Skeletal muscle satellite cell (primary cell): ENCODE measurements around the gene MEIS2. TPM values are rescaled to one million over a fixed set of nuclear protein-coding genes. Genes with fewer than 3 reads are reported as not detected.

Source experiments
- H3K27me3 ChIP-seq: 2 replicates; pipeline ENCODE4 v1.7.0; 2013; ENCODE audit warnings: low read length; ENCODE audit not compliant: control insufficient read depth, insufficient read depth
- H3K36me3 ChIP-seq: 2 replicates; pipeline ENCODE4 v1.7.0; 2013; ENCODE audit warnings: mild to moderate bottlenecking, control low read depth, low read length; ENCODE audit not compliant: insufficient read depth
- H3K4me1 ChIP-seq: 2 replicates; pipeline ENCODE4 v1.7.0; 2013; ENCODE audit warnings: low read length; ENCODE audit not compliant: control insufficient read depth, insufficient read depth
- H3K4me2 ChIP-seq: 2 replicates; pipeline ENCODE4 v1.7.0; 2013; ENCODE audit warnings: mild to moderate bottlenecking, low read length
- H3K4me3 ChIP-seq: 2 replicates; pipeline ENCODE4 v1.7.0; 2013; ENCODE audit warnings: low read length
- H3K9ac ChIP-seq: 2 replicates; pipeline ENCODE4 v1.7.0; 2013; ENCODE audit warnings: mild to moderate bottlenecking, low read depth, low read length, moderate library complexity
- H3K9me3 ChIP-seq: replicated peaks from 2 replicates; pipeline ENCODE4 v1.7.0; 2013; ENCODE audit warnings: mild to moderate bottlenecking, control low read depth, low read length
- total RNA-seq: library from RNA; depleted of rRNA; stranded (reverse); fragments of >200 nt; gene quantifications from 2 replicates; pipeline ENCODE4 v1.2.3, GENCODE V29; 2012; rRNA removed

Gene MEIS2
- 29.1 and 34.7 TPM in 2 replicates for total RNA-seq

DNA sequence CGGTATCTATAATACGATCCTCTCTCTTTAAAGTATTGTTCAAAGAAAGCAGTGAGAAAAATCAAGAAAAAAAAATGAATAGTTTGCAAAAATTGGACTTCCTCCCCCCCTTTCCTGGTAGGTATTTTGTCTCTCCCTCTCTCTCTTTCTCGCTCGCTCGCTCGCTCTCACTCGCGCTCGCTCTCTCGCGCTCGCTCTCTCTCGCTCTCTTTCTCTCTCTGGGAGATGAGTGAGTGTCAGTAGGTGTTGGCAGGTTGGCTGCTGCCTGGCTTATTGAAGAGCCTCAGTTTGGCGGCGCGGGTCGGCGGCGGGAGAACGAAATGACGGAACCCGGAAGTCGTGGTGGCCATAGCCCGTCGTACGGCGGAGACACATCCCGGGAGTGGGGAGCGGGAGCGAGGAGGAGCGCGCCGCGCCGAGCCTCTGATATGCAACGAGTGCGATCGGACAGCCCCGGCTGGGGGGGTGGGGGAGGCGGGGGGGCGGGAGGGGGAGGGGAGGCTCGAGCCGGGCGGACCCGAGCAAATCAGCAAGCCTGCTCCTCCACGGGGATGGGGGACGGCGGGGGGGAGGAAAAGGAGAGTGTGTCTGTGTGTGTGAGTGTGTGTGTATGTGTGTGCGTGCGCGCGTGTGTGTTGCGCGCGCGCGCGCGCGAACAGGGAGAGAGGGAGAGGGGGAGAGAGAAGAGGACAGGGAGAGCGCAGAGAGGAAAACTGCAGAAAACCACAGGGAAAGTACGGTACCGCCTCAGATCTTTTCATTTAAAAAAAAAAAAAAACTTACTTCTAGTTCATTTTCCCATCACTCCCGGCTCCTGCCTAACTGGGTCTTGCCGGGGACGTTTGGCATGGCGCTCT lies at the start of gene MEIS2:
Gene MEIS2, minus strand, starts transcription at position 441 of the 857 bp plus-strand sequence. CDS start 1,083 bp downstream, outside the sequence.
- H3K27me3 ChIP-seq: peaks cover 58% of the 10 kb centered on the region
- H3K4me2 ChIP-seq: peak within 1 kb of the TSS; percentile 100
- peaks cover 5% of the 10 kb centered on the region for H3K4me1 ChIP-seq
- H3K9ac ChIP-seq: peak within 1 kb of the TSS; percentile 85
- H3K9me3 ChIP-seq: no peaks in the 10 kb centered on the region
- H3K36me3 ChIP-seq: no peaks in the 10 kb centered on the region
- peak within 1 kb of the TSS; percentile 98 for H3K4me3 ChIP-seq

GRCh38 chr15:37149146-37149545 lies 48.8 kb upstream of the MEIS2 start:
- no peak overlapping the region for H3K4me3 ChIP-seq
- H3K27me3 ChIP-seq: peaks cover 10% of the 10 kb centered on the region
- H3K36me3 ChIP-seq: no peaks in the 10 kb centered on the region
- H3K9me3 ChIP-seq: no peaks in the 10 kb centered on the region
- H3K4me2 ChIP-seq: no peak overlapping the region
- H3K4me1 ChIP-seq: no peaks in the 10 kb centered on the region
- no peak overlapping the region for H3K9ac ChIP-seq

GRCh38 chr15:37148714-37149113 lies 48.4 kb upstream of the MEIS2 start:
- Histone ChIP-seq H3K36me3 (no peaks in the 10 kb centered on the region), H3K4me3 (no peak overlapping the region), H3K9ac (no peak overlapping the region), H3K27me3 (peaks cover 10% of the 10 kb centered on the region), H3K9me3 (no peaks in the 10 kb centered on the region), H3K4me2 (no peak overlapping the region), H3K4me1 (no peaks in the 10 kb centered on the region)

- no peak overlapping the region for H3K4me2 ChIP-seq
- H3K9me3 ChIP-seq: no peaks in the 10 kb centered on the region
- H3K4me1 ChIP-seq: no peaks in the 10 kb centered on the region
- H3K36me3 ChIP-seq: no peaks in the 10 kb centered on the region
- H3K9ac ChIP-seq: no peak overlapping the region
- no peak overlapping the region for H3K4me3 ChIP-seq
- H3K27me3 ChIP-seq: peaks cover 9% of the 10 kb centered on the region
Observed at GRCh38 chr15:37143351-37143750, 43.0 kb upstream of the MEIS2 start.

DNA sequence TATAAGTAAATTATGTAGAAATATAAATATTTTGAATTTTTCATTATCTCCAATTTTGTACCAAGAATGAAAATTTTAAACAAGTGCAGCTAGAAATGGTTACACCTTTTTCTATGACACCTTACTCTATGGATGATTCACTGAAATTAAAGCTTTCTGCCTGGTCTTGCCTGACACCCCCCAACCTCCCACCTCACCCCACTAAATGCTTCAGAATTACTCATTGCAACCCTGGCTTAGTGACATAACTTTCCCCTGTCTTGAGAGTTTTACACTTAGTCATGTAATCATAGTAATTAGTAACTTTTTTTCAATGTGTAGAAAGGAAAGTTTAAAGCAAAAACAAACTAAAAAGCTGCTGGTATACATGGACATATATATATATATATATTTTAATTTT lies 42.0 kb upstream of the MEIS2 start:
- no peak overlapping the region for H3K4me2 ChIP-seq
- H3K36me3 ChIP-seq: no peaks in the 10 kb centered on the region
- no peak overlapping the region for H3K4me3 ChIP-seq
- H3K9ac ChIP-seq: no peak overlapping the region
- no peaks in the 10 kb centered on the region for H3K4me1 ChIP-seq
- no peaks in the 10 kb centered on the region for H3K9me3 ChIP-seq
- H3K27me3 ChIP-seq: peaks cover 9% of the 10 kb centered on the region

GRCh38 chr15:37140531-37141058 lies 40.2 kb upstream of the MEIS2 start:
- H3K9me3 ChIP-seq: no peaks in the 10 kb centered on the region
- H3K27me3 ChIP-seq: peaks cover 5% of the 10 kb centered on the region
- H3K4me1 ChIP-seq: no peaks in the 10 kb centered on the region
- no peak overlapping the region for H3K4me3 ChIP-seq
- no peak overlapping the region for H3K9ac ChIP-seq
- no peak overlapping the region for H3K4me2 ChIP-seq
- no peaks in the 10 kb centered on the region for H3K36me3 ChIP-seq

GRCh38 chr15:37138591-37139215 lies 38.4 kb upstream of the MEIS2 start:
- Histone ChIP-seq H3K4me2 (no peak overlapping the region), H3K9me3 (no peaks in the 10 kb centered on the region), H3K27me3 (peaks cover 5% of the 10 kb centered on the region)

GRCh38 chr15:37137221-37137620 lies 36.9 kb upstream of the MEIS2 start:
- H3K4me1 ChIP-seq: no peaks in the 10 kb centered on the region
- peaks cover 11% of the 10 kb centered on the region for H3K27me3 ChIP-seq

More at GRCh38 chr15:37138591-37139215, 38.4 kb upstream of the MEIS2 start:
- Histone ChIP-seq H3K4me3 (no peak overlapping the region), H3K36me3 (no peaks in the 10 kb centered on the region), H3K9ac (no peak overlapping the region), H3K4me1 (no peaks in the 10 kb centered on the region)

GRCh38 chr15:37136666-37137065 lies 36.3 kb upstream of the MEIS2 start:
- Histone ChIP-seq H3K9ac (no peak overlapping the region), H3K4me1 (no peaks in the 10 kb centered on the region), H3K4me3 (no peak overlapping the region), H3K36me3 (no peaks in the 10 kb centered on the region), H3K9me3 (no peaks in the 10 kb centered on the region), H3K27me3 (peaks cover 14% of the 10 kb centered on the region), H3K4me2 (no peak overlapping the region)

More at GRCh38 chr15:37137221-37137620, 36.9 kb upstream of the MEIS2 start:
- Histone ChIP-seq H3K9me3 (no peaks in the 10 kb centered on the region), H3K4me3 (no peak overlapping the region), H3K36me3 (no peaks in the 10 kb centered on the region), H3K4me2 (no peak overlapping the region), H3K9ac (no peak overlapping the region)

GRCh38 chr15:37135225-37135624 lies 34.9 kb upstream of the MEIS2 start:
- Histone ChIP-seq H3K9me3 (no peaks in the 10 kb centered on the region), H3K4me1 (no peaks in the 10 kb centered on the region), H3K9ac (no peak overlapping the region), H3K36me3 (no peaks in the 10 kb centered on the region), H3K4me3 (no peak overlapping the region), H3K4me2 (no peak overlapping the region), H3K27me3 (peaks cover 23% of the 10 kb centered on the region)

DNA sequence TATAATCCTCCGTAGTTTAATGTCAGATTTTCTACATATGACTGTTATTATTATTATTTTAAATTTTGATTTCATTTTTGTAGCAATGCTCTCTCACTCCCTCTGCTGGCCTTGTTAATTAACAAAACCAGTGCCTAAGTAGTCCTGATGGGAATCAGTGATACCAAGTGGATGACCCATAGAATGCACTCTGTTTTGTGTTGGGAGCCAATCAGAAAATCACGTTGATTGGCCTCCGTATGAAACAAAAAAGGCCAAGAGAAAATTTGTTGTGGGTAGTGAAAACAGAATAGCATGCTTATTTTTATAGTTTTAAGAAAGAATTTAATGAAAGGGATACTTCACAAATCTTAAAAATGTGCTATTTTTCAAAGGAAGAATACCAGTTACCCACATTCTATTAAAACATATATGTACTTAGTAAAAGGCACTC lies 34.4 kb upstream of the MEIS2 start:
- Histone ChIP-seq H3K9ac (no peak overlapping the region), H3K27me3 (peaks cover 25% of the 10 kb centered on the region)

More for the DNA sequence above, 34.4 kb upstream of the MEIS2 start:
- Histone ChIP-seq H3K36me3 (no peaks in the 10 kb centered on the region), H3K4me3 (no peak overlapping the region), H3K9me3 (no peaks in the 10 kb centered on the region), H3K4me2 (no peak overlapping the region), H3K4me1 (no peaks in the 10 kb centered on the region)
